Heart right ventricle (tissue), 16 donors: Measurements from ENCODE around the gene PKNOX2. TPM values are rescaled to one million over a fixed set of nuclear protein-coding genes. Genes with fewer than 3 reads are reported as not detected.

ENCODE experiments used
- ATAC-seq, 8 donors: fragments of 200-7000 bp; cut with Tn5 transposase; one replicate each; pipeline ENCODE4 v1.9.1; 2020; ENCODE audit warnings: mild to moderate bottlenecking in 8 of 8, moderate library complexity in 8 of 8, moderate number of reproducible peaks in 1 of 8
- DNase-seq, 2 donors: peaks; one replicate each; pipeline ENCODE4 v3.0.0-alpha.2; 2020
- H3K27ac ChIP-seq, 10 donors: fragments of 200-600 bp; sonication (generic) in 2 of 10; one replicate each; pipeline versions ENCODE4 v1.5.0 to v1.8.0; 2020 to 2022; ENCODE audit warnings: mild to moderate bottlenecking in 3 of 10
- H3K27me3 ChIP-seq, 7 donors: fragments of 200-600 bp; one replicate each; pipeline ENCODE4 v1.8.0; 2021 to 2022; ENCODE audit warnings: mild to moderate bottlenecking in 2 of 7
- H3K36me3 ChIP-seq, 9 donors: fragments of 200-600 bp; sonication (generic) in 1 of 9; one replicate each; pipeline versions ENCODE4 v1.5.0 to v1.8.0; 2020 to 2022; ENCODE audit warnings: mild to moderate bottlenecking in 2 of 9
- H3K4me1 ChIP-seq, 9 donors: fragments of 200-600 bp; sonication (generic) in 1 of 9; one replicate each; pipeline versions ENCODE4 v1.5.0 to v1.8.0; 2020 to 2022; ENCODE audit warnings: mild to moderate bottlenecking in 4 of 9
- H3K4me3 ChIP-seq, 10 donors: fragments of 200-600 bp; sonication (generic) in 2 of 10; one replicate each; pipeline versions ENCODE4 v1.5.0 to v1.8.0; 2020 to 2022; ENCODE audit warnings: mild to moderate bottlenecking in 7 of 10, moderate library complexity in 2 of 10
- H3K9me3 ChIP-seq, 11 donors: fragments of 200-600 bp in 10 of 11; sonication (generic) in 2 of 11; one replicate each; pipeline versions ENCODE4 v1.5.0 to v1.8.0; 2013 to 2022; ENCODE audit warnings: mild to moderate bottlenecking in 2 of 11, control low read depth in 1 of 11, moderate library complexity in 1 of 11
- WGBS, 2 donors: extraction: QIAGEN DNeasy Blood & Tissue Kit; methylation state at CpG; one replicate each; pipeline ENCODE4 v1.1.7; 2013; ENCODE audit warnings: inconsistent platforms in 1 of 2; 5-methylcytosine and 5-hydroxymethylcytosine counted together
- intact Hi-C, 10 donors: fragments of 100-400 bp; cut with DNase I; formaldehyde crosslinking; loops; one replicate each; pipeline versions ENCODE4 v1.11.1 to v1.14.2; 2022
- polyA plus RNA-seq, 2 donors: library from polyadenylated mRNA; stranded (reverse); fragments of 200-250 nt; gene quantifications; one replicate each; pipeline ENCODE4 v1.2.3, GENCODE V29; 2013
- total RNA-seq, 10 donors: library from RNA; stranded (reverse); fragmentation: NEBNext Ultra II Directional in 3 of 10; extraction: Animal tissue kit (Norgen Biotek cat#: 25700) in 3 of 10; gene quantifications; one replicate each; pipeline versions ENCODE4 v1.2.1 to v1.2.4, GENCODE V29; 2021 to 2023
- TF ChIP-seq, protein P1 (sequence below), 9 donors: fragments of 200-600 bp; sonication (generic) in 2 of 9; IDR thresholded peaks; one replicate each; pipeline versions ENCODE4 v1.5.0 to v1.8.0; 2021 to 2022; ENCODE audit warnings: antibody characterized with exemption in 9 of 9, mild to moderate bottlenecking in 5 of 9, moderate library complexity in 1 of 9
- donor health status: Arrhythmogenic right ventricular cardiomyopathy.
- donor health status: ischemic (EF 13 %, LVEDD 7.1; RV severe dilation, severe dysfunction).
- donor health status: healthy with polysubstance abuse.
- donor health status: DM: no; HTN: yes; CAD: no.
- donor health status: DM: no; HTN: no; CAD: no.
- donor health status: ischemic (EF 25% LVEDD 6.9; RV normal size, moderate dysfunction).
- donor health status: ischemic (EF 25% LVEDD 5.7; RV mildly dilated, moderate dysfunction).
- donor health status: healthy.
- donor health status: DM: yes; HTN: yes; CAD: no.
- donor health status: Ischemic cardiomyopathy.
- donor health status: ischemic (EF 35%, LVEDD 5.7; RV mildly dilated, moderate dysfunction).
- donor health status: nonischemic (EF 11% LVEDD 7.7; RV severe dilation, severe dysfunction).
- donor health status: DM: yes; HTN: yes; CAD: no.
- donor health status: PGD.
- donor health status: ischemic (EF 29% LVEDD 5.4; RV normal size, mild dysfunction).
- donor health status: nonischemic (EF 23%, LVEDD 6.1; RV moderate dilation, normal function).

PKNOX2 gene
- total and polyA plus RNA-seq, 12 donors = 2.5 to 5.8 (median 4.5) TPM

DNA sequence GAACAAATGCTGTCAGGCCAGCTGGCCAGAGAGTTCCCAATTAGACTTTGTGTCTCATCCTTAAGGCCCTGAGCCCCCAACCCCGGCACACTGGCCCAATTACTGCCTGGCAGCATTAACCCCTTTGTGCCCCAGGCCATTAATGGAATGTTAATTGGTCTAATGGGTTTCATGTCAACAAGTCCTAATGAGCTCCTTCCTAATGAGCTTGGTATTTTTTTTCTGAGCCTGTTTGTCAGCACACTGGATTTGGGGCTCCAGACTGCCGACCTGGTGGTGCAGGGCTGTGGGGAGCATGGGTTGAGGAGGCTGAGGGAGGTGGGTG is 182.7 kb downstream of the PKNOX2 start:
- Histone ChIP-seq H3K27me3 (peaks cover 0 to 2% (median 0%) of the 10 kb centered on the region in 7 donors), H3K4me1 (peaks cover 3 to 43% (median 23%) of the 10 kb centered on the region in 9 donors), H3K27ac (peak overlapping the region in 7 of 10 donors; percentile 31 to 81 (median 66)), H3K36me3 (no peaks in the 10 kb centered on the region), H3K4me3 (no peak overlapping the region), H3K9me3 (no peaks in the 10 kb centered on the region)
- WGBS, 2 donors = 74 to 93% methylated on average over 2 of the region's 2 CpGs
- intact Hi-C loops = loop anchor here (2.0 to 10.0 kb wide), 10 partner anchors 55 to 392 kb away; partner anchors contain the start of genes CCDC15 (in 3 of the 10) and PKNOX2 (in 3 of the 10)
- ATAC-seq (no peak), DNase-seq (no peak)
- TF ChIP-seq, protein P1, sequence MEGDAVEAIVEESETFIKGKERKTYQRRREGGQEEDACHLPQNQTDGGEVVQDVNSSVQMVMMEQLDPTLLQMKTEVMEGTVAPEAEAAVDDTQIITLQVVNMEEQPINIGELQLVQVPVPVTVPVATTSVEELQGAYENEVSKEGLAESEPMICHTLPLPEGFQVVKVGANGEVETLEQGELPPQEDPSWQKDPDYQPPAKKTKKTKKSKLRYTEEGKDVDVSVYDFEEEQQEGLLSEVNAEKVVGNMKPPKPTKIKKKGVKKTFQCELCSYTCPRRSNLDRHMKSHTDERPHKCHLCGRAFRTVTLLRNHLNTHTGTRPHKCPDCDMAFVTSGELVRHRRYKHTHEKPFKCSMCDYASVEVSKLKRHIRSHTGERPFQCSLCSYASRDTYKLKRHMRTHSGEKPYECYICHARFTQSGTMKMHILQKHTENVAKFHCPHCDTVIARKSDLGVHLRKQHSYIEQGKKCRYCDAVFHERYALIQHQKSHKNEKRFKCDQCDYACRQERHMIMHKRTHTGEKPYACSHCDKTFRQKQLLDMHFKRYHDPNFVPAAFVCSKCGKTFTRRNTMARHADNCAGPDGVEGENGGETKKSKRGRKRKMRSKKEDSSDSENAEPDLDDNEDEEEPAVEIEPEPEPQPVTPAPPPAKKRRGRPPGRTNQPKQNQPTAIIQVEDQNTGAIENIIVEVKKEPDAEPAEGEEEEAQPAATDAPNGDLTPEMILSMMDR (IDR thresholded peaks at IDR 0.05) = no peak

GRCh38 chr11:125348141-125348651 is 183.6 kb downstream of the PKNOX2 start:
- Histone ChIP-seq H3K27ac (no peak overlapping the region), H3K27me3 (peaks cover 0 to 2% (median 0%) of the 10 kb centered on the region in 7 donors), H3K36me3 (no peaks in the 10 kb centered on the region), H3K4me3 (no peak overlapping the region), H3K4me1 (peaks cover 3 to 43% (median 23%) of the 10 kb centered on the region in 9 donors), H3K9me3 (no peaks in the 10 kb centered on the region)
- 69 to 82% methylated on average over 13 of the region's 13 CpGs for WGBS, 2 donors
- ATAC-seq (no peak), DNase-seq (no peak)
- intact Hi-C loops = loop anchor here (2.0 to 10.0 kb wide), 10 partner anchors 54 to 393 kb away; partner anchors contain the start of genes CCDC15 (in 3 of the 10) and PKNOX2 (in 2 of the 10)
- TF ChIP-seq, protein P1 (IDR thresholded peaks at IDR 0.05) = no peak

GRCh38 chr11:125348674-125349309 is 184.2 kb downstream of the PKNOX2 start:
- WGBS, 2 donors = 24 to 27% methylated on average over 9 of the region's 9 CpGs
- intact Hi-C loops = loop anchor here (2.0 to 10.0 kb wide), 10 partner anchors 54 to 394 kb away; partner anchors contain the start of genes CCDC15 (in 3 of the 10) and PKNOX2 (in 2 of the 10)
- Histone ChIP-seq H3K27me3 (peaks cover 0 to 2% (median 0%) of the 10 kb centered on the region in 7 donors), H3K4me3 (no peak overlapping the region), H3K36me3 (no peaks in the 10 kb centered on the region), H3K27ac (no peak overlapping the region), H3K9me3 (no peaks in the 10 kb centered on the region), H3K4me1 (peaks cover 3 to 42% (median 23%) of the 10 kb centered on the region in 9 donors)
- DNase-seq = peak; percentile 50 to 65
- ATAC-seq = peak in 2 of 8 donors; percentile 29 to 41
- TF ChIP-seq, protein P1 (IDR thresholded peaks at IDR 0.05) = peak; percentile 79 to 95 (median 91)

- DNase-seq (no peak), ATAC-seq (no peak)
- H3K36me3 ChIP-seq = no peaks in the 10 kb centered on the region
- WGBS, 2 donors = 88 to 90% methylated on average over 21 of the region's 21 CpGs
- H3K4me3 ChIP-seq = no peak overlapping the region
- H3K27me3 ChIP-seq = peaks cover 0 to 2% (median 0%) of the 10 kb centered on the region in 7 donors
- TF ChIP-seq, protein P1 (IDR thresholded peaks at IDR 0.05) = no peak
- intact Hi-C loops = loop anchor here in 3 of 10 donors (5.0 to 10.0 kb wide), 3 partner anchors 52 to 258 kb away; no protein-coding TSS in a partner anchor
- H3K4me1 ChIP-seq = peaks cover 0 to 25% (median 17%) of the 10 kb centered on the region in 9 donors
- no peaks in the 10 kb centered on the region for H3K9me3 ChIP-seq
- no peak overlapping the region for H3K27ac ChIP-seq
Observed at GRCh38 chr11:125350206-125351032, 185.9 kb downstream of the PKNOX2 start.
